H9 (cell line): ENCODE results near the gene PWWP2B. TPM values are rescaled to one million over a fixed set of nuclear protein-coding genes. Genes with fewer than 3 reads are reported as not detected.

Experiments
- DNase-seq: peaks from one replicate; pipeline ENCODE4 v3.0.0-alpha.2; 2017
- H2AFZ ChIP-seq: one replicate; pipeline ENCODE4 v1.6.1; 2013; ENCODE audit warnings: mild to moderate bottlenecking, low read length, control low read depth, moderate library complexity
- H2AK5ac ChIP-seq: 2 replicates; pipeline ENCODE4 v1.6.1; 2013; ENCODE audit warnings: low read length, control low read depth, mixed read lengths; ENCODE audit not compliant: insufficient read length
- H2BK120ac ChIP-seq: one replicate; pipeline ENCODE4 v1.6.1; 2013; ENCODE audit warnings: low read depth, mild to moderate bottlenecking, low read length, control low read depth, inconsistent platforms; ENCODE audit not compliant: poor library complexity, severe bottlenecking
- H2BK12ac ChIP-seq: 2 replicates; pipeline ENCODE4 v1.6.1; 2013; ENCODE audit warnings: low read length, control low read depth, mixed read lengths, low read depth; ENCODE audit not compliant: insufficient read length
- H2BK15ac ChIP-seq: 2 replicates; pipeline ENCODE4 v1.6.1; 2013; ENCODE audit warnings: low read depth, low read length, control low read depth
- H2BK20ac ChIP-seq: one replicate; pipeline ENCODE4 v1.6.1; 2013; ENCODE audit warnings: low read depth, mild to moderate bottlenecking, low read length, control low read depth, inconsistent platforms; ENCODE audit not compliant: poor library complexity, severe bottlenecking
- H2BK5ac ChIP-seq: 2 replicates; pipeline ENCODE4 v1.6.1; 2013; ENCODE audit warnings: low read length, control low read depth, mixed read lengths; ENCODE audit not compliant: insufficient read length
- H3K14ac ChIP-seq: 2 replicates; pipeline ENCODE4 v1.6.1; 2013; ENCODE audit warnings: low read length, control low read depth; ENCODE audit not compliant: insufficient read depth
- H3K18ac ChIP-seq: 2 replicates; pipeline ENCODE4 v1.6.1; 2013; ENCODE audit warnings: low read depth, mild to moderate bottlenecking, mixed read lengths, low read length, control low read depth; ENCODE audit not compliant: insufficient read length
- H3K23ac ChIP-seq: 2 replicates; pipeline ENCODE4 v1.6.1; 2013; ENCODE audit warnings: low read length, control low read depth, mixed read lengths, low read depth; ENCODE audit not compliant: insufficient read length
- H3K23me2 ChIP-seq: 2 replicates; pipeline ENCODE4 v1.6.1; 2013; ENCODE audit warnings: low read depth, mild to moderate bottlenecking, mixed read lengths, low read length, control low read depth; ENCODE audit not compliant: insufficient read length, poor library complexity, severe bottlenecking
- H3K27ac ChIP-seq: 2 replicates; pipeline ENCODE4 v1.5.1; 2013; ENCODE audit warnings: low read length, control low read depth, mixed read lengths, low read depth; ENCODE audit not compliant: insufficient read length
- H3K27me3 ChIP-seq: 2 replicates; pipeline ENCODE4 v1.6.1; 2013; ENCODE audit warnings: low read length, control low read depth, inconsistent platforms; ENCODE audit not compliant: insufficient read depth
- H3K4ac ChIP-seq: 2 replicates; pipeline ENCODE4 v1.6.1; 2013; ENCODE audit warnings: low read depth, mild to moderate bottlenecking, control low read depth, inconsistent platforms, low read length, moderate library complexity
- H3K4me1 ChIP-seq: 2 replicates; pipeline ENCODE4 v1.6.1; 2013; ENCODE audit warnings: low read length, control low read depth, inconsistent platforms; ENCODE audit not compliant: insufficient read depth
- H3K4me2 ChIP-seq: 2 replicates; pipeline ENCODE4 v1.6.1; 2013; ENCODE audit warnings: low read length, control low read depth, mixed read lengths; ENCODE audit not compliant: insufficient read length, insufficient read depth
- H3K56ac ChIP-seq: 2 replicates; pipeline ENCODE4 v1.6.1; 2013; ENCODE audit warnings: low read depth, mild to moderate bottlenecking, mixed read lengths, low read length, control low read depth; ENCODE audit not compliant: insufficient read length
- H3K79me1 ChIP-seq: 2 replicates; pipeline ENCODE4 v1.6.1; 2013; ENCODE audit warnings: low read depth, mild to moderate bottlenecking, moderate library complexity, low read length, control low read depth, inconsistent platforms; ENCODE audit not compliant: insufficient read depth, poor library complexity, severe bottlenecking
- H3K79me2 ChIP-seq: 2 replicates; pipeline ENCODE4 v1.6.1; 2013; ENCODE audit warnings: low read length, control low read depth, inconsistent platforms; ENCODE audit not compliant: insufficient read depth
- H3K9ac ChIP-seq: 2 replicates; pipeline ENCODE4 v1.6.1; 2013; ENCODE audit warnings: low read length, control low read depth, mixed read lengths; ENCODE audit not compliant: insufficient read length; ENCODE audit errors: extremely low read depth
- H3K9me3 ChIP-seq: one replicate; pipeline ENCODE4 v1.6.1; 2013; ENCODE audit warnings: low read depth, low read length, inconsistent platforms; ENCODE audit not compliant: control insufficient read depth
- H3T11ph ChIP-seq: one replicate; pipeline ENCODE4 v1.6.1; 2013; ENCODE audit warnings: mild to moderate bottlenecking, low read length, control low read depth, inconsistent platforms
- H4K20me1 ChIP-seq: one replicate; pipeline ENCODE4 v1.6.1; 2013; ENCODE audit not compliant: control insufficient read depth, insufficient read length, insufficient read depth
- H4K5ac ChIP-seq: 2 replicates; pipeline ENCODE4 v1.6.1; 2013; ENCODE audit warnings: low read depth, mild to moderate bottlenecking, mixed read lengths, low read length, control low read depth; ENCODE audit not compliant: insufficient read length
- H4K8ac ChIP-seq: replicated peaks from 2 replicates; pipeline ENCODE4 v1.6.1; 2013; ENCODE audit warnings: low read length, control low read depth, mixed read lengths, low read depth; ENCODE audit not compliant: insufficient read length
- H4K91ac ChIP-seq: 2 replicates; pipeline ENCODE4 v1.6.1; 2013; ENCODE audit warnings: low read depth, mild to moderate bottlenecking, moderate library complexity, mixed read lengths, low read length, control low read depth; ENCODE audit not compliant: insufficient read length
- H3K27ac Mint-ChIP-seq, 3 experiments: 2 replicates in 2 of 3; 3 replicates in 1 of 3; pipeline ENCODE4 v1.8.0; 2020 to 2021; ENCODE audit warnings: mixed read lengths in 3 of 3, mild to moderate bottlenecking in 1 of 3, moderate library complexity in 1 of 3
- H3K27me3 Mint-ChIP-seq: 2 replicates; pipeline ENCODE4 v1.8.0; 2021; ENCODE audit warnings: low read depth, mild to moderate bottlenecking, moderate library complexity, mixed read lengths
- H3K36me3 Mint-ChIP-seq, 3 experiments: 2 replicates in 2 of 3; 3 replicates in 1 of 3; pipeline ENCODE4 v1.8.0; 2020 to 2021; ENCODE audit warnings: low read depth in 3 of 3, mixed read lengths in 3 of 3; ENCODE audit not compliant: insufficient read depth in 1 of 3
- H3K4me1 Mint-ChIP-seq, 2 experiments: 2 replicates each; pipeline ENCODE4 v1.8.0; 2020; ENCODE audit warnings: mixed read lengths in 2 of 2
- H3K4me3 Mint-ChIP-seq, 2 experiments: 2 replicates in 1 of 2; 3 replicates in 1 of 2; pipeline ENCODE4 v1.8.0; 2020 to 2021; ENCODE audit warnings: mild to moderate bottlenecking in 2 of 2, mixed read lengths in 2 of 2, moderate library complexity in 1 of 2
- H3K9me3 Mint-ChIP-seq, 2 experiments: 2 replicates in 1 of 2; 3 replicates in 1 of 2; pipeline ENCODE4 v1.8.0; 2020; ENCODE audit warnings: mild to moderate bottlenecking in 2 of 2, mixed read lengths in 2 of 2, moderate library complexity in 1 of 2
- CTCF ChIP-seq: fragments of 200-600 bp; sonication (generic); conservative IDR thresholded peaks from 3 replicates; pipeline ENCODE4 v1.8.0; 2021; ENCODE audit warnings: antibody characterized with exemption, mild to moderate bottlenecking
- WGBS: extraction: QIAGEN DNeasy Blood & Tissue Kit; methylation state at CpG from one replicate; pipeline ENCODE4 v1.1.7; 2013; ENCODE audit warnings: missing lambda C conversion rate, low lambda C conversion rate, mixed read lengths; ENCODE audit not compliant: insufficient read length; ENCODE audit errors: extremely low coverage; 5-methylcytosine and 5-hydroxymethylcytosine counted together
- total RNA-seq: library from RNA; stranded (reverse); gene quantifications from 2 replicates; pipeline ENCODE4 v1.2.1, GENCODE V29; 2021

Gene PWWP2B
- total RNA-seq, 1 experiment from 2014 or later: 10.0 TPM

- H2BK5ac ChIP-seq: no peak overlapping the region
- H3K23me2 ChIP-seq: peaks cover 2% of the 10 kb centered on the region
- no peak overlapping the region for H2BK20ac ChIP-seq
- no peak overlapping the region for H4K91ac ChIP-seq
- peaks cover 8% of the 10 kb centered on the region for H3K27me3 Mint-ChIP-seq
- DNase-seq: no peak
- H3K27ac Mint-ChIP-seq: no peak overlapping the region
- H3K23ac ChIP-seq: no peak overlapping the region
- no CpG with 5 or more reads among the region's 11 CpGs for WGBS
- no peak overlapping the region for H2BK15ac ChIP-seq
- no peak overlapping the region for H3K56ac ChIP-seq
- H3K79me2 ChIP-seq: no peaks in the 10 kb centered on the region
- H3K18ac ChIP-seq: no peak overlapping the region
- no peak overlapping the region for H3T11ph ChIP-seq
- no peak overlapping the region for H3K4ac ChIP-seq
- H2BK12ac ChIP-seq: no peak overlapping the region
- no peak overlapping the region for H2BK120ac ChIP-seq
- H3K27ac ChIP-seq: no peak overlapping the region
- TF ChIP-seq CTCF: no peak
- peaks cover 22 to 38% of the 10 kb centered on the region in 2 experiments for H3K4me1 Mint-ChIP-seq
- no peak overlapping the region for H3K14ac ChIP-seq
- H3K27me3 ChIP-seq: no peaks in the 10 kb centered on the region
- no peaks in the 10 kb centered on the region for H3K9me3 ChIP-seq
- no peaks in the 10 kb centered on the region for H4K20me1 ChIP-seq
- H3K36me3 Mint-ChIP-seq: no peaks in the 10 kb centered on the region; a peak in 1 of 7 replicates
- no peak overlapping the region for H4K8ac ChIP-seq
- H3K9ac ChIP-seq: no peak overlapping the region
- no peak overlapping the region for H3K4me2 ChIP-seq
- no peak overlapping the region for H2AK5ac ChIP-seq
- no peaks in the 10 kb centered on the region for H3K9me3 Mint-ChIP-seq
- H3K79me1 ChIP-seq: no peaks in the 10 kb centered on the region
- no peak overlapping the region for H2AFZ ChIP-seq
- H3K4me1 ChIP-seq: peaks cover 4% of the 10 kb centered on the region; the same call in 1 of the 2 replicates
- no peak overlapping the region for H4K5ac ChIP-seq
- H3K4me3 Mint-ChIP-seq: no peak overlapping the region
Observed at GRCh38 chr10:132449811-132450181, 52.8 kb downstream of the PWWP2B start.
